Endothelial cell of umbilical vein (primary cell): ENCODE measurements around the gene ALKBH6. TPM values are rescaled to one million over a fixed set of nuclear protein-coding genes. Genes with fewer than 3 reads are reported as not detected.
A peak's percentile ranks its signal among the peaks of the same experiment; 100 is the strongest.

Source experiments
- BruUV-seq: library from RNA; stranded (reverse); fragments of 400-500 nt; replicated peaks from 2 replicates; lab custom pipeline; 2021; lab: Mats Ljungman, UMichigan
- CTCF ChIA-PET: fragments of 300-600, 350-600 bp; sonication (Branson Sonifier 250); formaldehyde crosslinking; loops from one replicate; lab custom pipeline; 2021; ENCODE audit warnings: antibody characterized with exemption, inconsistent platforms; lab: Charles Lee
- POLR2A ChIA-PET: fragments of 300-600, 350-600 bp; sonication (Branson Sonifier 250); formaldehyde crosslinking; loops from one replicate; lab custom pipeline; 2021; ENCODE audit warnings: antibody characterized with exemption, inconsistent platforms; lab: Charles Lee
- DNase-seq: peaks from one replicate; pipeline ENCODE4 v3.0.0-alpha.2; 2011; ENCODE audit warnings: low read depth, low spot score
- FAIRE-seq: peaks from 2 replicates; lab custom pipeline; 2011; peaks lifted over from hg19 to GRCh38; lab: Jason Lieb, UNC
- H2AFZ ChIP-seq: 2 replicates; pipeline ENCODE4 v1.6.0; 2012; ENCODE audit warnings: low read depth, low read length, control low read depth, inconsistent platforms
- H3K27ac ChIP-seq: 2 replicates; pipeline ENCODE4 v1.5.1; 2011; ENCODE audit warnings: low read depth, mild to moderate bottlenecking, control low read depth, low read length, moderate library complexity; ENCODE audit not compliant: insufficient read depth
- H3K27me3 ChIP-seq, 2 experiments: 2 replicates each; pipeline versions ENCODE4 v1.6.0 to v1.6.1; 2011; ENCODE audit warnings: low read length in 2 of 2, mixed read lengths in 1 of 2; ENCODE audit not compliant: control insufficient read depth in 2 of 2, insufficient read depth in 2 of 2
- H3K36me3 ChIP-seq, 2 experiments: 2 replicates in 1 of 2; 3 replicates in 1 of 2; pipeline ENCODE4 v1.5.1; 2011; ENCODE audit warnings: low read length in 2 of 2, mild to moderate bottlenecking in 1 of 2, moderate library complexity in 1 of 2; ENCODE audit not compliant: control insufficient read depth in 2 of 2, insufficient read depth in 2 of 2; ENCODE audit errors: extremely low read depth in 1 of 2
- H3K4me1 ChIP-seq: 3 replicates; pipeline ENCODE4 v1.5.1; 2011; ENCODE audit warnings: mild to moderate bottlenecking, low read length; ENCODE audit not compliant: control insufficient read depth, insufficient read depth; ENCODE audit errors: extremely low read depth
- H3K4me2 ChIP-seq: 2 replicates; pipeline ENCODE4 v1.6.1; 2011; ENCODE audit warnings: low read length, control low read depth, mixed read lengths; ENCODE audit not compliant: insufficient read depth
- H3K4me3 ChIP-seq, 3 experiments: fragments of 200-600 bp in 1 of 3; sonication (generic), shearing (Covaris generic) in 1 of 3; replicated peaks in 1 of 3; 2 replicates each; pipeline ENCODE4 v1.5.1; 2011 to 2016; ENCODE audit warnings: control low read depth in 3 of 3, low read length in 3 of 3, mild to moderate bottlenecking in 2 of 3, inconsistent platforms in 1 of 3, low read depth in 1 of 3, moderate library complexity in 1 of 3; ENCODE audit not compliant: insufficient read depth in 1 of 3
- H3K79me2 ChIP-seq: 2 replicates; pipeline ENCODE4 v1.6.0; 2012; ENCODE audit warnings: low read length, inconsistent platforms; ENCODE audit not compliant: control insufficient read depth, insufficient read depth
- H3K9ac ChIP-seq: replicated peaks from 2 replicates; pipeline ENCODE3; 2011; ENCODE audit warnings: low read length, control low read depth; ENCODE audit not compliant: insufficient read depth; ENCODE audit errors: extremely low read depth
- H3K9me1 ChIP-seq: replicated peaks from 3 replicates; pipeline ENCODE4 v1.6.0; 2011; ENCODE audit warnings: mild to moderate bottlenecking, low read length; ENCODE audit not compliant: control insufficient read depth, insufficient read depth; ENCODE audit errors: extremely low read depth
- H3K9me3 ChIP-seq: replicated peaks from 2 replicates; pipeline ENCODE4 v1.5.1; 2012; ENCODE audit warnings: low read length, inconsistent platforms; ENCODE audit not compliant: control insufficient read depth, insufficient read depth
- H4K20me1 ChIP-seq: replicated peaks from 2 replicates; pipeline ENCODE3; 2011; ENCODE audit warnings: mild to moderate bottlenecking, low read length; ENCODE audit not compliant: control insufficient read depth, insufficient read depth; ENCODE audit errors: extremely low read depth
- CTCF ChIP-seq, 2 donors: IDR thresholded peaks; 1 replicate in 1 of 2; 2 replicates in 1 of 2; pipeline ENCODE4 v1.5.1; 2011; ENCODE audit warnings: low read length in 2 of 2, mild to moderate bottlenecking in 2 of 2, moderate library complexity in 2 of 2, control low read depth in 1 of 2, inconsistent platforms in 1 of 2, low read depth in 1 of 2; ENCODE audit not compliant: insufficient read depth in 1 of 2; ENCODE audit errors: extremely low read depth in 1 of 2
- EZH2 ChIP-seq: IDR thresholded peaks from 2 replicates; pipeline ENCODE4 v1.6.1; 2012; ENCODE audit warnings: borderline replicate concordance, low read depth, mild to moderate bottlenecking, moderate library complexity, low read length, inconsistent platforms; ENCODE audit not compliant: severe bottlenecking
- FOS ChIP-seq: IDR thresholded peaks from 2 replicates; pipeline ENCODE4 v1.6.1; 2011; ENCODE audit warnings: mild to moderate bottlenecking, low read length, moderate library complexity, borderline replicate concordance; ENCODE audit not compliant: insufficient read depth
- GATA2 ChIP-seq: IDR thresholded peaks from 2 replicates; pipeline ENCODE4 v1.7.0; 2011; ENCODE audit warnings: low read depth, mild to moderate bottlenecking, moderate library complexity, mixed read lengths, low read length; ENCODE audit not compliant: insufficient read length, insufficient read depth
- JUN ChIP-seq: IDR thresholded peaks from 2 replicates; pipeline ENCODE4 v1.6.1; 2011; ENCODE audit warnings: borderline replicate concordance, low read depth; ENCODE audit not compliant: insufficient read length, insufficient read depth
- MAX ChIP-seq: IDR thresholded peaks from 2 replicates; pipeline ENCODE4 v1.6.1; 2011; ENCODE audit not compliant: insufficient read depth, insufficient read length
- MYC ChIP-seq: IDR thresholded peaks from one replicate; pipeline ENCODE4 v1.6.1; 2011; ENCODE audit warnings: mild to moderate bottlenecking, low read depth, low read length
- POLR2A ChIP-seq: IDR thresholded peaks from 2 replicates; pipeline ENCODE4 v1.6.1; 2012; ENCODE audit warnings: low read depth, mild to moderate bottlenecking, control low read depth, low read length
- POLR2AphosphoS5 ChIP-seq: IDR thresholded peaks from 2 replicates; pipeline ENCODE4 v1.6.1; 2012; ENCODE audit warnings: low read depth, mild to moderate bottlenecking, control low read depth, low read length, moderate library complexity; ENCODE audit not compliant: insufficient read depth
- dilution Hi-C: fragments of 300-500 bp; cut with MboI; formaldehyde crosslinking; loops from one replicate; pipeline ENCODE4 v1.15.0; 2019; ENCODE audit warnings: low sequenced_read_pairs; ENCODE audit not compliant: extremely low pct_ligation_motif_present
- intact Hi-C: fragments of 100-400 bp; cut with micrococcal nuclease; formaldehyde crosslinking; loops from one replicate; pipeline ENCODE4 v1.10.0; 2022
- polyA plus RNA-seq, 4 experiments: library from polyadenylated mRNA; depleted of rRNA in 3 of 4; stranded (reverse) in 3 of 4; unstranded in 1 of 4; fragments of >200 nt; gene quantifications; 2 replicates each; pipeline versions ENCODE4 v1.2.1 to v1.2.3, GENCODE V29; 2011 to 2012; ENCODE audit warnings: missing spikeins in 1 of 4
- total RNA-seq: library from RNA; stranded (reverse); gene quantifications from 2 replicates; pipeline ENCODE4 v1.2.3, GENCODE V29; 2021

The ALKBH6 gene
- total and polyA plus RNA-seq, 2 donors (not counting 3 experiments of a cell fraction or from before 2014, with no cell fraction given), result 17.3 to 26.7 TPM

DNA sequence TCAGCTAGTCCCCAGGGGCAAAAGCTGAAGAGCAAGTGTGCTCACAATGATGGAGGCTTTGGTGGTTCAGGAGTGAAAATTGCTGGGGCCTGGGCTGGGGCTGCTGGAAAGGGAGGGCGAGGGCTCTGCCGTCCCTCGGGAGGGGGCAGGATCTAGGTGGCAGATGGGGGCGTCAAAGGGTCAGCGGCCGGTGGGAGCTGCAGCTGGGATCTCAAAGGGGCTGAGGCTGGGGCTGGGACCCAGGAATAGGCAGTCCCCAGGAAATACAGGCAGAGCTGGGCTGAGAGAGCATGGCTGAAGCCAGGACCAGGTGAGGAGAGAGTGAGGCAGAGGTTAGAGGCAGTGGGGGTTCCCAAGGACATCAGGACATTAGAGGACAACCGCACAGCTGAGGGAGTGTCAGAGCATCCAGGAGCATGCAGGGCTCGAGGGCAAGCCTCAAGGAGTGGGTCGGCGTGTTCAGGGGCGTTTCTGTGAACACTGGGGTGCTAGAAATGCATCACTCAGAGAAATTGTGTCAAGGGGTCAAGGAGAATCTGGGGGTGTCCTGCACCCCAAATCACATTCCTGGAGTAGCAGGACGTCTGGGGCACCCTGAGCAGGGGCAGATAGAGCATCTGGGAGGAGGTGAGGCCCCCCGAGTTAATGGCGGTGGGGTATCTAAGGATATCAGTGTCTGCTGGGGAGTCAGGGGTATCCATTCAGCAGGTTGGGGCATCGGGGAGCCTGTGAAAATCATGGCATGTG, 4.2 kb downstream of the ALKBH6 start:
- no peaks in the 10 kb centered on the region for H3K79me2 ChIP-seq
- H3K9me3 ChIP-seq, result no peaks in the 10 kb centered on the region
- peak overlapping the region in 1 of 3 experiments; percentile 20 for H3K4me3 ChIP-seq
- no peaks in the 10 kb centered on the region for H3K36me3 ChIP-seq
- H3K27me3 ChIP-seq, result no peaks in the 10 kb centered on the region
- POLR2A ChIA-PET, result no interaction called here
- CTCF ChIA-PET, result interaction anchor here (2.0 kb wide), 1 partner anchor 118 kb away, joined by 4 read pairs; no protein-coding TSS in a partner anchor
- DNase-seq (no peak), FAIRE-seq (no peak)
- intact Hi-C loops, result no loop called here
- no peaks in the 10 kb centered on the region for H4K20me1 ChIP-seq
- BruUV-seq, result no TSS peak
- no peaks in the 10 kb centered on the region for H3K9me1 ChIP-seq
- peak overlapping the region; percentile 34 for H3K4me2 ChIP-seq
- peaks cover 14% of the 10 kb centered on the region for H3K4me1 ChIP-seq
- H3K27ac ChIP-seq, result no peak overlapping the region
- no peak overlapping the region for H3K9ac ChIP-seq
- TF ChIP-seq POLR2A (no peak), FOS (no peak), GATA2 (no peak), EZH2 (no peak), JUN (no peak), MAX (no peak), POLR2AphosphoS5 (no peak), CTCF (IDR thresholded peaks at IDR 0.05; ENCODE audit: extremely low read depth in 1 of 2, insufficient read depth in 1 of 2, low read depth in 1 of 2, low read length in 2 of 2) (no peak), MYC (no peak)
- dilution Hi-C loops, result no loop called here
- H2AFZ ChIP-seq, result peak overlapping the region; percentile 75
